HG03460 (cell line): ENCODE measurements around the gene CDH4.

ENCODE experiments used
- ATAC-seq: cut with Tn5 transposase; IDR thresholded peaks from one replicate; pipeline ENCODE4 v1.9.1; 2021; ENCODE audit not compliant: unreplicated experiment

CDH4 gene

GRCh38 chr20:61722146-61722678, 470.2 kb downstream of the CDH4 start:
- no peak for ATAC-seq

- ATAC-seq = no peak
Observed at GRCh38 chr20:61723529-61724257, 471.6 kb downstream of the CDH4 start.

- no peak for ATAC-seq
Observed at GRCh38 chr20:61724376-61724775, 472.3 kb downstream of the CDH4 start.

GRCh38 chr20:61725145-61725544, 473.1 kb downstream of the CDH4 start:
- no peak for ATAC-seq

- ATAC-seq = no peak
Observed at GRCh38 chr20:61725966-61726365, 473.9 kb downstream of the CDH4 start.

- ATAC-seq = no peak
Observed at GRCh38 chr20:61726979-61727378, 474.9 kb downstream of the CDH4 start.

GRCh38 chr20:61727761-61728160, 475.7 kb downstream of the CDH4 start:
- ATAC-seq = no peak

GRCh38 chr20:61728326-61728725, 476.3 kb downstream of the CDH4 start:
- ATAC-seq = no peak

GRCh38 chr20:61728786-61729770, 477.0 kb downstream of the CDH4 start:
- no peak for ATAC-seq

- ATAC-seq = no peak
Observed at GRCh38 chr20:61730631-61731362, 478.7 kb downstream of the CDH4 start.

- ATAC-seq = no peak
Observed at GRCh38 chr20:61731363-61732181, 479.5 kb downstream of the CDH4 start.

GRCh38 chr20:61732511-61733210, 480.6 kb downstream of the CDH4 start:
- no peak for ATAC-seq

GRCh38 chr20:61733216-61733615, 481.2 kb downstream of the CDH4 start:
- no peak for ATAC-seq

- no peak for ATAC-seq
Observed at GRCh38 chr20:61733891-61734732, 482.1 kb downstream of the CDH4 start.

GRCh38 chr20:61734733-61735502, 482.9 kb downstream of the CDH4 start:
- ATAC-seq = no peak

- no peak for ATAC-seq
Observed at GRCh38 chr20:61735503-61735785, 483.4 kb downstream of the CDH4 start.

GRCh38 chr20:61736001-61736635, 484.1 kb downstream of the CDH4 start:
- no peak for ATAC-seq
